H1 (cell line): ENCODE results near the gene ZAR1. TPM values are rescaled to one million over a fixed set of nuclear protein-coding genes. Genes with fewer than 3 reads are reported as not detected.

ENCODE experiments used
- CTCF ChIA-PET: fragments of 300-600 bp; sonication (Branson Sonifier 250); formaldehyde crosslinking; loops from one replicate; lab custom pipeline; 2021; ENCODE audit not compliant: partially characterized antibody; lab: Charles Lee
- POLR2A ChIA-PET: fragments of 300-600 bp; sonication (Branson Sonifier 250); formaldehyde crosslinking; loops from one replicate; lab custom pipeline; 2021; ENCODE audit warnings: inconsistent platforms; ENCODE audit not compliant: partially characterized antibody; lab: Charles Lee
- DNase-seq, 2 experiments: peaks; one replicate each; pipeline versions ENCODE4 v3.0.0 to v3.0.0-alpha.2; 2010 to 2022; ENCODE audit warnings: low spot score in 2 of 2, low read depth in 1 of 2, mixed read lengths in 1 of 2
- FAIRE-seq: peaks from 2 replicates; lab custom pipeline; 2011; peaks lifted over from hg19 to GRCh38; lab: Jason Lieb, UNC
- H2AFZ ChIP-seq: 2 replicates; pipeline ENCODE4 v1.8.1; 2012; ENCODE audit warnings: low read length, inconsistent platforms
- H2AK5ac ChIP-seq: 2 replicates; pipeline ENCODE4 v1.6.1; 2013; ENCODE audit warnings: low read depth, low read length
- H2BK120ac ChIP-seq: replicated peaks from 2 replicates; pipeline ENCODE3; 2013; ENCODE audit warnings: low read depth, low read length, inconsistent platforms
- H2BK12ac ChIP-seq: 2 replicates; pipeline ENCODE4 v1.6.1; 2013; ENCODE audit warnings: low read depth, low read length
- H2BK15ac ChIP-seq: 2 replicates; pipeline ENCODE4 v1.6.1; 2013; ENCODE audit warnings: low read length
- H2BK20ac ChIP-seq: 2 replicates; pipeline ENCODE4 v1.6.1; 2013; ENCODE audit warnings: low read length
- H2BK5ac ChIP-seq: 2 replicates; pipeline ENCODE4 v1.6.1; 2013; ENCODE audit warnings: low read depth, low read length
- H3K14ac ChIP-seq: 2 replicates; pipeline ENCODE4 v1.6.1; 2013; ENCODE audit warnings: inconsistent platforms; ENCODE audit not compliant: insufficient read length
- H3K18ac ChIP-seq: 2 replicates; pipeline ENCODE4 v1.6.1; 2013; ENCODE audit warnings: low read length; ENCODE audit errors: extremely low read depth
- H3K23ac ChIP-seq: 2 replicates; pipeline ENCODE4 v1.6.1; 2013; ENCODE audit warnings: inconsistent platforms; ENCODE audit not compliant: insufficient read length
- H3K23me2 ChIP-seq: 2 replicates; pipeline ENCODE4 v1.6.1; 2013; ENCODE audit warnings: low read depth, low read length
- H3K27ac ChIP-seq: 2 replicates; pipeline ENCODE4 v1.6.1; 2011; ENCODE audit warnings: low read depth, low read length, inconsistent platforms
- H3K27me3 ChIP-seq, 4 experiments: replicated peaks in 1 of 4; 1 replicate in 1 of 4; 2 replicates in 3 of 4; pipeline versions ENCODE4 v1.6.1 to v1.8.1; 2011 to 2013; ENCODE audit warnings: low read length in 3 of 4, mild to moderate bottlenecking in 3 of 4, inconsistent platforms in 2 of 4, mixed read lengths in 2 of 4, moderate library complexity in 1 of 4; ENCODE audit not compliant: control insufficient read depth in 3 of 4, insufficient read depth in 3 of 4; ENCODE audit errors: extremely low read depth in 1 of 4
- H3K36me3 ChIP-seq, 4 experiments: 2 replicates each; pipeline versions ENCODE4 v1.6.1 to v1.8.1; 2011 to 2013; ENCODE audit warnings: mild to moderate bottlenecking in 4 of 4, low read length in 3 of 4, moderate library complexity in 2 of 4, control low read depth in 1 of 4, inconsistent platforms in 1 of 4; ENCODE audit not compliant: insufficient read depth in 4 of 4, control insufficient read depth in 2 of 4
- H3K4ac ChIP-seq: replicated peaks from 2 replicates; pipeline ENCODE3; 2013; ENCODE audit warnings: low read length, low read depth, mixed read lengths, inconsistent platforms; ENCODE audit not compliant: insufficient read length
- H3K4me1 ChIP-seq, 4 experiments: replicated peaks in 1 of 4; 1 replicate in 1 of 4; 2 replicates in 3 of 4; pipeline versions ENCODE4 v1.6.1 to v1.8.1; 2011 to 2013; ENCODE audit warnings: low read length in 3 of 4, inconsistent platforms in 2 of 4, mixed read lengths in 1 of 4; ENCODE audit not compliant: insufficient read depth in 4 of 4, control insufficient read depth in 3 of 4
- H3K4me2 ChIP-seq, 2 experiments: 2 replicates each; pipeline versions ENCODE4 v1.6.1 to v1.8.1; 2011 to 2013; ENCODE audit warnings: low read depth in 2 of 2, low read length in 2 of 2, control low read depth in 1 of 2, inconsistent platforms in 1 of 2, mild to moderate bottlenecking in 1 of 2; ENCODE audit not compliant: insufficient read depth in 1 of 2
- H3K4me3 ChIP-seq, 4 experiments: fragments of 200-600, 300-600 bp in 1 of 4; sonication (generic), shearing (Covaris generic), sonication (Bioruptor Twin) in 1 of 4; 2 replicates each; pipeline versions ENCODE4 v1.5.1 to v1.8.1; 2011 to 2016; ENCODE audit warnings: low read length in 4 of 4, low read depth in 3 of 4, control low read depth in 2 of 4, inconsistent platforms in 2 of 4, mild to moderate bottlenecking in 2 of 4, mixed read lengths in 1 of 4, moderate library complexity in 1 of 4; ENCODE audit not compliant: insufficient read depth in 2 of 4; ENCODE audit errors: extremely low read depth in 1 of 4
- H3K56ac ChIP-seq: replicated peaks from 2 replicates; pipeline ENCODE3; 2013; ENCODE audit warnings: low read depth, mild to moderate bottlenecking, mixed read lengths, low read length, inconsistent platforms; ENCODE audit not compliant: insufficient read length
- H3K79me1 ChIP-seq: 2 replicates; pipeline ENCODE4 v1.6.1; 2013; ENCODE audit warnings: low read depth, low read length, control low read depth
- H3K79me2 ChIP-seq, 2 experiments: 2 replicates each; pipeline versions ENCODE4 v1.6.1 to v1.8.1; 2012 to 2013; ENCODE audit warnings: low read length in 2 of 2, mild to moderate bottlenecking in 2 of 2, inconsistent platforms in 1 of 2; ENCODE audit not compliant: insufficient read depth in 2 of 2, control insufficient read depth in 1 of 2
- H3K9ac ChIP-seq, 4 experiments: replicated peaks in 1 of 4; 1 replicate in 1 of 4; 2 replicates in 3 of 4; pipeline versions ENCODE4 v1.6.1 to v1.8.1; 2011 to 2013; ENCODE audit warnings: low read depth in 3 of 4, low read length in 3 of 4, control low read depth in 2 of 4, mild to moderate bottlenecking in 2 of 4, moderate library complexity in 2 of 4, inconsistent platforms in 1 of 4; ENCODE audit errors: extremely low read depth in 1 of 4
- H3K9me3 ChIP-seq, 2 experiments: 2 replicates each; pipeline versions ENCODE4 v1.6.1 to v1.8.1; 2012 to 2013; ENCODE audit warnings: mild to moderate bottlenecking in 2 of 2, moderate library complexity in 2 of 2, control low read depth in 1 of 2, inconsistent platforms in 1 of 2, low read depth in 1 of 2, low read length in 1 of 2, mixed read lengths in 1 of 2; ENCODE audit not compliant: insufficient read depth in 2 of 2
- H4K20me1 ChIP-seq, 2 experiments: replicated peaks in 1 of 2; 2 replicates each; pipeline versions ENCODE3 to v1.8.1; 2011 to 2013; ENCODE audit warnings: inconsistent platforms in 2 of 2, low read length in 2 of 2, mild to moderate bottlenecking in 1 of 2; ENCODE audit not compliant: insufficient read depth in 2 of 2, control insufficient read depth in 1 of 2
- H4K5ac ChIP-seq: 2 replicates; pipeline ENCODE4 v1.6.1; 2013; ENCODE audit warnings: low read length, low read depth, mixed read lengths, inconsistent platforms; ENCODE audit not compliant: insufficient read length
- H4K8ac ChIP-seq: 2 replicates; pipeline ENCODE4 v1.8.0; 2013; ENCODE audit warnings: mild to moderate bottlenecking, moderate library complexity, low read length, inconsistent platforms; ENCODE audit not compliant: insufficient read depth; ENCODE audit errors: extremely low read depth
- H4K91ac ChIP-seq: replicated peaks from 2 replicates; pipeline ENCODE3; 2013; ENCODE audit warnings: low read length, mixed read lengths, inconsistent platforms; ENCODE audit not compliant: insufficient read length
- BACH1 ChIP-seq: IDR thresholded peaks from 2 replicates; pipeline ENCODE4 v1.6.1; 2012; ENCODE audit warnings: low read length, improper control_type of control experiment
- CREB1 ChIP-seq: IDR thresholded peaks from 2 replicates; pipeline ENCODE4 v1.6.1; 2012; ENCODE audit warnings: inconsistent platforms
- FOSL1 ChIP-seq: IDR thresholded peaks from 2 replicates; pipeline ENCODE4 v1.6.1; 2011; ENCODE audit warnings: mild to moderate bottlenecking, low read depth, low read length, moderate library complexity; ENCODE audit not compliant: insufficient read depth
- KDM4A ChIP-seq: IDR thresholded peaks from one replicate; pipeline ENCODE4 v1.7.1; 2012; ENCODE audit warnings: low read depth, mild to moderate bottlenecking, moderate library complexity, low read length, inconsistent platforms; ENCODE audit not compliant: severe bottlenecking
- KDM5A ChIP-seq: fragments of 200-600 bp; IDR thresholded peaks from 2 replicates; pipeline ENCODE4 v1.7.1; 2012; ENCODE audit warnings: mild to moderate bottlenecking, low read length, inconsistent platforms, mixed read lengths
- RAD21 ChIP-seq, 2 experiments: IDR thresholded peaks in 1 of 2; conservative IDR thresholded peaks in 1 of 2; 2 replicates each; pipeline ENCODE4 v1.6.1; 2011; ENCODE audit warnings: low read depth in 2 of 2, low read length in 2 of 2, improper control_type of control experiment in 1 of 2, inconsistent platforms in 1 of 2, mild to moderate bottlenecking in 1 of 2, moderate library complexity in 1 of 2
- SP1 ChIP-seq: IDR thresholded peaks from 2 replicates; pipeline ENCODE4 v1.6.1; 2011; ENCODE audit warnings: low read depth, low read length
- SUZ12 ChIP-seq: fragments of 200-600 bp; sonication (generic); IDR thresholded peaks from 2 replicates; pipeline ENCODE4 v1.6.1; 2012; ENCODE audit warnings: mild to moderate bottlenecking, inconsistent platforms, low read length, moderate library complexity, mixed read lengths
- TEAD4 ChIP-seq: IDR thresholded peaks from 2 replicates; pipeline ENCODE4 v1.6.1; 2012; ENCODE audit warnings: low read depth, low read length, inconsistent platforms, mixed read lengths
- YY1 ChIP-seq: IDR thresholded peaks from 2 replicates; pipeline ENCODE4 v1.6.1; 2011; ENCODE audit warnings: low read depth, mild to moderate bottlenecking, low read length
- WGBS, 2 experiments: shearing (Covaris generic) in 1 of 2; methylation state at CpG; one replicate each; pipeline versions ENCODE4 v1.1.6 to v1.1.7; 2013 to 2015; ENCODE audit warnings: low lambda C conversion rate in 2 of 2, mixed read lengths in 2 of 2, inconsistent platforms in 1 of 2, low coverage in 1 of 2, missing lambda C conversion rate in 1 of 2; ENCODE audit not compliant: insufficient replicate concordance in 2 of 2, insufficient coverage in 1 of 2, insufficient read length in 1 of 2; ENCODE audit errors: extremely low coverage in 1 of 2, missing lambda C conversion rate in 1 of 2; 5-methylcytosine and 5-hydroxymethylcytosine counted together
- polyA plus RNA-seq, 7 experiments: library from polyadenylated mRNA; depleted of rRNA in 3 of 7; stranded (reverse) in 5 of 7; unstranded in 2 of 7; fragments of >200 nt in 5 of 7; fragments of 200-250 nt in 2 of 7; gene quantifications; 1 replicate in 5 of 7; 2 replicates in 1 of 7; 4 replicates in 1 of 7; pipeline versions ENCODE4 v1.2.1 to v1.2.3, GENCODE V29; 2011 to 2013; ENCODE audit warnings: missing spikeins in 2 of 7, mixed read lengths in 2 of 7
- total RNA-seq: library from RNA; stranded (reverse); fragmentation: NEBNext Ultra II Directional; extraction: Animal tissue kit (Norgen Biotek cat#: 25700); gene quantifications from 2 replicates; pipeline ENCODE4 v1.2.1, GENCODE V29; 2021
- TF ChIP-seq, protein P1 (sequence below): IDR thresholded peaks from 2 replicates; pipeline ENCODE4 v1.6.1; 2011; ENCODE audit warnings: low read depth, mild to moderate bottlenecking, low read length; ENCODE audit not compliant: insufficient read depth

ZAR1 gene
- total and polyA plus RNA-seq, 2 of the 8 experiments (the other 6 are each of a cell fraction or from before 2014, with no cell fraction given): 0.33 to 0.78 TPM

DNA sequence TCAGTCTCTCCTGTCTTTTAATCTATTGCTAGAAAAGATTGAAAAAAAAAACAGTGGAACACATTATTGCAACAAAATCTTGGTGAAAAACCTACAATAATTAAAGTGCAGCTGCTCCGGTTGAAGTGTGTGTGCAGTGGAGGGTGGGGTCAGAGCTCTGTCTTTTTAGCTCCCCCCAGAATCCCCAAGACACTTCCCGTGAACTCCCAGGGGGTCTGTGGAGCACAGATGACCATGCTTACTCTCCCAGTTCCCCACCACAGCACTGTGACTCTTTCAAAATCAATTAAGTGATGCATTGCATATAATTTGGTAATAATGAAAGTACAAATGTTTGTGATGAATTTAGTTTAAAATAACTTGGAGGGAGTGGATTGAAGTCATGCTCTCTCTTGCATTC, 22.6 kb upstream of the ZAR1 start:
- H4K20me1 ChIP-seq: no peaks in the 10 kb centered on the region
- H2AK5ac ChIP-seq: no peak overlapping the region
- H3K79me1 ChIP-seq: no peaks in the 10 kb centered on the region
- no peaks in the 10 kb centered on the region for H3K23me2 ChIP-seq
- no peak overlapping the region for H2BK12ac ChIP-seq
- DNase-seq (no peak), FAIRE-seq (no peak)
- H4K5ac ChIP-seq: no peak overlapping the region
- H3K4me1 ChIP-seq: peaks cover 0 to 2% (median 0%) of the 10 kb centered on the region in 4 experiments; a peak in 1 of 7 replicates
- H3K4ac ChIP-seq: no peak overlapping the region
- no peak overlapping the region for H3K18ac ChIP-seq
- H3K27me3 ChIP-seq: no peaks in the 10 kb centered on the region
- H3K27ac ChIP-seq: no peak overlapping the region
- no peak overlapping the region for H4K8ac ChIP-seq
- ChIA-PET CTCF (interaction anchor here (1.0 to 3.1 kb wide), 3 partner anchors 22 to 358 kb away, joined by 3 to 9 read pairs (median 5); no protein-coding TSS in a partner anchor), POLR2A (interaction anchor here (0.7 kb wide), 1 partner anchor 59 kb away, joined by 4 read pairs; no protein-coding TSS in a partner anchor)
- no peak overlapping the region for H2AFZ ChIP-seq
- H3K9me3 ChIP-seq: no peaks in the 10 kb centered on the region
- H3K56ac ChIP-seq: no peak overlapping the region
- H2BK15ac ChIP-seq: no peak overlapping the region
- H4K91ac ChIP-seq: no peak overlapping the region
- H2BK5ac ChIP-seq: no peak overlapping the region
- H3K23ac ChIP-seq: no peak overlapping the region
- no peak overlapping the region for H3K14ac ChIP-seq
- no peak overlapping the region for H3K4me3 ChIP-seq
- no peak overlapping the region for H2BK120ac ChIP-seq
- 95% methylated on average over 2 of the region's 2 CpGs; no CpG with 5 or more reads in 1 of the 2 experiments for WGBS, 2 experiments
- H3K9ac ChIP-seq: no peak overlapping the region
- H3K36me3 ChIP-seq: no peaks in the 10 kb centered on the region
- no peak overlapping the region for H3K4me2 ChIP-seq
- no peaks in the 10 kb centered on the region for H3K79me2 ChIP-seq
- no peak overlapping the region for H2BK20ac ChIP-seq
- no peak for TF ChIP-seq BACH1
- no peak for TF ChIP-seq SP1
- TF ChIP-seq, protein P1, sequence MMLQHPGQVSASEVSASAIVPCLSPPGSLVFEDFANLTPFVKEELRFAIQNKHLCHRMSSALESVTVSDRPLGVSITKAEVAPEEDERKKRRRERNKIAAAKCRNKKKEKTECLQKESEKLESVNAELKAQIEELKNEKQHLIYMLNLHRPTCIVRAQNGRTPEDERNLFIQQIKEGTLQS: no peak
- TF ChIP-seq SUZ12: no peak
- TF ChIP-seq TEAD4: no peak
- TF ChIP-seq YY1: no peak
- no peak for TF ChIP-seq RAD21 (IDR thresholded peaks at IDR 0.05 in 1 of 2, conservative IDR thresholded peaks at IDR 0.05 in 1 of 2; ENCODE audit: low read depth in 2 of 2, low read length in 2 of 2)
- TF ChIP-seq CREB1: no peak
- TF ChIP-seq KDM5A: no peak
- no peak for TF ChIP-seq KDM4A
- no peak for TF ChIP-seq FOSL1
